Cardiac muscle cell (in vitro differentiated cells and primary cell): ENCODE results near the gene IL12RB1. TPM values are rescaled to one million over a fixed set of nuclear protein-coding genes. Genes with fewer than 3 reads are reported as not detected.

Source experiments
- DNase-seq, 2 donors: peaks; one replicate each; pipeline versions ENCODE4 v3.0.0 to v3.0.0-alpha.2; 2010 to 2017; ENCODE audit warnings: low read depth in 1 of 2, low spot score in 1 of 2
- H3K27ac ChIP-seq: fragments of 200-600 bp; sonication (generic); 2 replicates; pipeline ENCODE4 v1.5.1; 2016
- H3K27me3 ChIP-seq: fragments of 200-600 bp; sonication (generic); 2 replicates; pipeline ENCODE4 v1.6.0; 2016; ENCODE audit warnings: control low read depth
- H3K36me3 ChIP-seq: fragments of 200-600 bp; sonication (generic); 2 replicates; pipeline ENCODE4 v1.5.1; 2016; ENCODE audit warnings: control low read depth
- H3K4me1 ChIP-seq: fragments of 200-600 bp; sonication (generic); 2 replicates; pipeline ENCODE4 v1.8.1; 2017; ENCODE audit warnings: low read depth, mild to moderate bottlenecking, mixed run types
- H3K4me3 ChIP-seq: fragments of 200-600 bp; sonication (generic); 2 replicates; pipeline ENCODE4 v1.5.1; 2016; ENCODE audit warnings: mild to moderate bottlenecking
- H3K9me3 ChIP-seq: fragments of 200-600 bp; sonication (generic); 2 replicates; pipeline ENCODE4 v1.5.1; 2017; ENCODE audit warnings: low read depth, mild to moderate bottlenecking, control low read depth
- polyA plus RNA-seq: library from polyadenylated mRNA; unstranded; fragments of >200 nt; fragmentation: Nextera tagmentation; extraction: Ambion mirVana; gene quantifications from 2 replicates; pipeline ENCODE4 v1.2.1, GENCODE V29; 2016
- total RNA-seq: library from RNA; depleted of rRNA; stranded (reverse); fragments of >200 nt; gene quantifications from 2 replicates; pipeline ENCODE4 v1.2.3, GENCODE V29; 2016
- TF ChIP-seq, protein P1 (sequence below): IDR thresholded peaks from 2 replicates; pipeline ENCODE4 v1.5.1; 2012; ENCODE audit warnings: low read depth, mild to moderate bottlenecking, low read length

Gene IL12RB1
- total and polyA plus RNA-seq, 2 experiments from 2014 or later, result not detected

- TF ChIP-seq, protein P1, sequence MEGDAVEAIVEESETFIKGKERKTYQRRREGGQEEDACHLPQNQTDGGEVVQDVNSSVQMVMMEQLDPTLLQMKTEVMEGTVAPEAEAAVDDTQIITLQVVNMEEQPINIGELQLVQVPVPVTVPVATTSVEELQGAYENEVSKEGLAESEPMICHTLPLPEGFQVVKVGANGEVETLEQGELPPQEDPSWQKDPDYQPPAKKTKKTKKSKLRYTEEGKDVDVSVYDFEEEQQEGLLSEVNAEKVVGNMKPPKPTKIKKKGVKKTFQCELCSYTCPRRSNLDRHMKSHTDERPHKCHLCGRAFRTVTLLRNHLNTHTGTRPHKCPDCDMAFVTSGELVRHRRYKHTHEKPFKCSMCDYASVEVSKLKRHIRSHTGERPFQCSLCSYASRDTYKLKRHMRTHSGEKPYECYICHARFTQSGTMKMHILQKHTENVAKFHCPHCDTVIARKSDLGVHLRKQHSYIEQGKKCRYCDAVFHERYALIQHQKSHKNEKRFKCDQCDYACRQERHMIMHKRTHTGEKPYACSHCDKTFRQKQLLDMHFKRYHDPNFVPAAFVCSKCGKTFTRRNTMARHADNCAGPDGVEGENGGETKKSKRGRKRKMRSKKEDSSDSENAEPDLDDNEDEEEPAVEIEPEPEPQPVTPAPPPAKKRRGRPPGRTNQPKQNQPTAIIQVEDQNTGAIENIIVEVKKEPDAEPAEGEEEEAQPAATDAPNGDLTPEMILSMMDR, result no peak
- Histone ChIP-seq H3K9me3 (no peaks in the 10 kb centered on the region), H3K27me3 (no peaks in the 10 kb centered on the region), H3K36me3 (no peaks in the 10 kb centered on the region), H3K4me3 (no peak overlapping the region), H3K4me1 (no peaks in the 10 kb centered on the region), H3K27ac (no peak overlapping the region)
- DNase-seq, result no peak
Observed at GRCh38 chr19:18060472-18060871, 26.3 kb downstream of the IL12RB1 start.

DNA sequence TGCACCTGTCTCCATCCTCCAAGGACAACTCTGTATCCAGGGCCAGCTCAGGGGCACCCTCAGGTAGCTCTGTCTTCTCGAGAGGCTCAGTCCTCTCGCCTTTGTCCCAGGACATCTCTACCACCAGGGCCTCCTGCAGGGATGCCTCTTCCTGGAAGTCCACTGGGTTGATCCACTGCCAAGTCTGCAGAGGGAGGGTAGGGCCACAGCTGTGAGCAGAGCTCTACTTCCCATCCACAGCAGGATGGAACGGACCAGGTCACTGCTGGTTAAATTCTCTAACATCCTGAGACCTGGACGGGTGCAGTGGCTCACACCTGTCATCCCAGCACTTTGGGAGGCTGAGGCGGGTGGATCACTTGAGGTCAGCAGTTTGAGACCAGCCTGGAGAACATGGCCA, 26.8 kb downstream of the IL12RB1 start:
- no peak for DNase-seq
- no peaks in the 10 kb centered on the region for H3K4me1 ChIP-seq
- H3K9me3 ChIP-seq, result no peaks in the 10 kb centered on the region
- no peaks in the 10 kb centered on the region for H3K36me3 ChIP-seq
- H3K4me3 ChIP-seq, result no peak overlapping the region
- TF ChIP-seq, protein P1, result no peak
- H3K27me3 ChIP-seq, result no peaks in the 10 kb centered on the region
- no peak overlapping the region for H3K27ac ChIP-seq

DNA sequence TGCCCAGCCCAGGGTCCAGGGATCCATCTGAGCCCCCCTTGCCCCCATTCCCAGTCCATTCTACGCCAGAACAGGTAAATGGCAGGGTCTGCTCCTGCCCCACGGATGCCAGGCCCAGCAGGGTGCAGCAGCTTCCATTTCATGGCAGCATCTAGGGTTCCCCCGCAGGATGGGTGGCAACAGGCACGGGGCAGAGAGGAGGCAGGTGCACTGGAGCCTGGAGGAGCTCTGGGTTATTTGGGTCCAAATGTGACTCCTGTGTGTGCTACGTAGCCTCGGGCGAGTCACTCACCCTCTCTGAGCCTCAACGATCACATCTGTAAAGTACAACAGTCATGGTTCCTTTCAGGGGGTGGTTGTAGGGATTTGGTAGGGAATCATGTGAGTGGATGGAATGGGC, 27.4 kb downstream of the IL12RB1 start:
- no peaks in the 10 kb centered on the region for H3K9me3 ChIP-seq
- H3K4me3 ChIP-seq, result no peak overlapping the region
- H3K4me1 ChIP-seq, result no peaks in the 10 kb centered on the region
- no peaks in the 10 kb centered on the region for H3K36me3 ChIP-seq
- H3K27ac ChIP-seq, result no peak overlapping the region
- TF ChIP-seq, protein P1, result no peak
- no peaks in the 10 kb centered on the region for H3K27me3 ChIP-seq
- DNase-seq, result no peak

GRCh38 chr19:18058208-18059009, 28.3 kb downstream of the IL12RB1 start:
- no peaks in the 10 kb centered on the region for H3K9me3 ChIP-seq
- no peaks in the 10 kb centered on the region for H3K27me3 ChIP-seq
- H3K4me1 ChIP-seq, result no peaks in the 10 kb centered on the region
- peak; percentile 86 for DNase-seq
- no peaks in the 10 kb centered on the region for H3K36me3 ChIP-seq
- no peak overlapping the region for H3K27ac ChIP-seq
- peak overlapping the region; percentile 9 for H3K4me3 ChIP-seq
- TF ChIP-seq, protein P1, result peak; percentile 83

- Histone ChIP-seq H3K36me3 (no peaks in the 10 kb centered on the region), H3K4me1 (no peaks in the 10 kb centered on the region), H3K27ac (no peak overlapping the region), H3K27me3 (no peaks in the 10 kb centered on the region), H3K9me3 (no peaks in the 10 kb centered on the region), H3K4me3 (no peak overlapping the region)
- TF ChIP-seq, protein P1, result no peak
- DNase-seq, result peak in 1 of 2 donors; percentile 49
Observed at GRCh38 chr19:18057557-18057956, 29.2 kb downstream of the IL12RB1 start.
